Neural progenitor cell (in vitro differentiated cells): Measurements from ENCODE around the gene FKBP1A. TPM values are rescaled to one million over a fixed set of nuclear protein-coding genes. Genes with fewer than 3 reads are reported as not detected.

Experiments used
- DNase-seq: peaks from one replicate; pipeline ENCODE4 v3.0.0-alpha.2; 2016; ENCODE audit warnings: low spot score
- H2AFZ ChIP-seq: fragments of 200-600 bp; sonication (generic); replicated peaks from 2 replicates; pipeline ENCODE4 v1.6.1; 2016; ENCODE audit warnings: antibody characterized with exemption
- H3F3A ChIP-seq: fragments of 200-600 bp; sonication (generic); 2 replicates; pipeline ENCODE4 v1.6.1; 2016; ENCODE audit warnings: antibody characterized with exemption, low read depth
- H3K27ac ChIP-seq: fragments of 200-600 bp; sonication (generic); 2 replicates; pipeline ENCODE4 v1.5.1; 2016; ENCODE audit warnings: mild to moderate bottlenecking
- H3K27me3 ChIP-seq: fragments of 200-600 bp; sonication (generic); 2 replicates; pipeline ENCODE4 v1.6.1; 2016; ENCODE audit warnings: mild to moderate bottlenecking, moderate library complexity
- H3K36me3 ChIP-seq: fragments of 200-600 bp; sonication (generic); 2 replicates; pipeline ENCODE4 v1.5.1; 2016
- H3K4me1 ChIP-seq: fragments of 200-600 bp; sonication (generic); 2 replicates; pipeline ENCODE4 v1.6.1; 2016; ENCODE audit warnings: mixed run types
- H3K4me2 ChIP-seq: fragments of 200-600 bp; sonication (generic); 2 replicates; pipeline ENCODE4 v1.6.1; 2016
- H3K4me3 ChIP-seq: fragments of 200-600 bp; sonication (generic); 2 replicates; pipeline ENCODE4 v1.5.1; 2016
- H3K79me2 ChIP-seq: fragments of 200-600 bp; sonication (generic); 2 replicates; pipeline ENCODE4 v1.6.1; 2016; ENCODE audit warnings: low read depth
- H3K9ac ChIP-seq: fragments of 200-600 bp; sonication (generic); 2 replicates; pipeline ENCODE4 v1.6.1; 2016
- H3K9me3 ChIP-seq: fragments of 200-600 bp; sonication (generic); 2 replicates; pipeline ENCODE4 v1.5.1; 2016; ENCODE audit warnings: low read depth
- H4K20me1 ChIP-seq: fragments of 200-600 bp; sonication (generic); 2 replicates; pipeline ENCODE4 v1.6.1; 2016; ENCODE audit warnings: low read depth
- H3K27ac Mint-ChIP-seq: 3 replicates; pipeline ENCODE4 v1.8.0; 2021; ENCODE audit warnings: mixed read lengths
- H3K27me3 Mint-ChIP-seq: 2 replicates; pipeline ENCODE4 v1.8.0; 2022; ENCODE audit warnings: low read depth, mild to moderate bottlenecking, inconsistent platforms, moderate library complexity, mixed read lengths; ENCODE audit not compliant: insufficient read depth
- H3K36me3 Mint-ChIP-seq: 3 replicates; pipeline ENCODE4 v1.8.0; 2021; ENCODE audit warnings: mixed read lengths
- H3K4me1 Mint-ChIP-seq: 3 replicates; pipeline ENCODE4 v1.8.0; 2021; ENCODE audit warnings: mixed read lengths
- H3K4me3 Mint-ChIP-seq: 3 replicates; pipeline ENCODE4 v1.8.0; 2021; ENCODE audit warnings: mild to moderate bottlenecking, moderate library complexity, mixed read lengths
- H3K9me3 Mint-ChIP-seq: 3 replicates; pipeline ENCODE4 v1.8.0; 2020; ENCODE audit warnings: mixed read lengths
- CTCF ChIP-seq: fragments of 200-600 bp; sonication (generic); IDR thresholded peaks from 2 replicates; pipeline ENCODE4 v1.5.1; 2017; ENCODE audit warnings: antibody characterized with exemption, mild to moderate bottlenecking
- EZH2 ChIP-seq: fragments of 200-600 bp; sonication (generic); IDR thresholded peaks from 2 replicates; pipeline ENCODE4 v1.6.1; 2017; ENCODE audit warnings: antibody characterized with exemption, mild to moderate bottlenecking, moderate library complexity
- EZH2phosphoT487 ChIP-seq: fragments of 200-600 bp; sonication (generic); IDR thresholded peaks from 2 replicates; pipeline ENCODE4 v1.6.1; 2017; ENCODE audit warnings: antibody characterized with exemption
- total RNA-seq: library from RNA; depleted of rRNA; stranded (reverse); fragments of >200 nt; gene quantifications from 2 replicates; pipeline ENCODE4 v1.2.3, GENCODE V29; 2015; ENCODE audit warnings: low replicate concordance

The FKBP1A gene
- total RNA-seq, 1 donor from 2014 or later = 128 TPM

- no peaks in the 10 kb centered on the region for H3K36me3 ChIP-seq
- no peak for TF ChIP-seq EZH2phosphoT487
- H3K4me3 ChIP-seq = no peak overlapping the region
- peaks cover 24% of the 10 kb centered on the region for H3F3A ChIP-seq
- H3K27me3 ChIP-seq = no peaks in the 10 kb centered on the region
- peaks cover 20% of the 10 kb centered on the region for H3K4me1 ChIP-seq
- no peak for DNase-seq
- H3K4me2 ChIP-seq = no peak overlapping the region
- Mint-ChIP-seq H3K4me3 (no peak overlapping the region), H3K9me3 (peaks cover 9% of the 10 kb centered on the region), H3K27me3 (no peaks in the 10 kb centered on the region), H3K4me1 (peaks cover 40% of the 10 kb centered on the region), H3K36me3 (peaks cover 3% of the 10 kb centered on the region), H3K27ac (peak overlapping the region; percentile 72)
- H2AFZ ChIP-seq = no peak overlapping the region
- no peaks in the 10 kb centered on the region for H3K79me2 ChIP-seq
- H3K9ac ChIP-seq = no peak overlapping the region
- H3K27ac ChIP-seq = no peak overlapping the region
- H4K20me1 ChIP-seq = no peaks in the 10 kb centered on the region
- no peaks in the 10 kb centered on the region for H3K9me3 ChIP-seq
Measured at GRCh38 chr20:1426231-1426849, 33.5 kb upstream of the FKBP1A start.

- H3K27me3 Mint-ChIP-seq = no peaks in the 10 kb centered on the region
- Histone ChIP-seq H3K4me1 (peaks cover 20% of the 10 kb centered on the region), H3K79me2 (no peaks in the 10 kb centered on the region), H3K4me2 (no peak overlapping the region), H3K9ac (no peak overlapping the region), H3K4me3 (no peak overlapping the region), H3K9me3 (no peaks in the 10 kb centered on the region), H2AFZ (no peak overlapping the region), H4K20me1 (no peaks in the 10 kb centered on the region), H3K27me3 (no peaks in the 10 kb centered on the region), H3F3A (peaks cover 24% of the 10 kb centered on the region), H3K27ac (no peak overlapping the region), H3K36me3 (no peaks in the 10 kb centered on the region)
- DNase-seq = no peak
- H3K4me3 Mint-ChIP-seq = no peak overlapping the region
- no peak for TF ChIP-seq EZH2
- TF ChIP-seq EZH2phosphoT487 = no peak
- no peak for TF ChIP-seq CTCF
- peaks cover 17% of the 10 kb centered on the region for H3K9me3 Mint-ChIP-seq
- H3K4me1 Mint-ChIP-seq = peaks cover 38% of the 10 kb centered on the region
- no peak overlapping the region for H3K27ac Mint-ChIP-seq
- H3K36me3 Mint-ChIP-seq = no peaks in the 10 kb centered on the region
Measured at GRCh38 chr20:1424336-1424735, 31.5 kb upstream of the FKBP1A start.

GRCh38 chr20:1423625-1424106 is 30.8 kb upstream of the FKBP1A start:
- Histone ChIP-seq H3F3A (peaks cover 23% of the 10 kb centered on the region), H2AFZ (peak overlapping the region; percentile 63), H3K9ac (no peak overlapping the region), H4K20me1 (no peaks in the 10 kb centered on the region), H3K4me1 (peaks cover 20% of the 10 kb centered on the region), H3K9me3 (no peaks in the 10 kb centered on the region), H3K27ac (no peak overlapping the region), H3K27me3 (no peaks in the 10 kb centered on the region), H3K36me3 (no peaks in the 10 kb centered on the region), H3K4me3 (no peak overlapping the region), H3K79me2 (no peaks in the 10 kb centered on the region), H3K4me2 (no peak overlapping the region)
- Mint-ChIP-seq H3K9me3 (peaks cover 15% of the 10 kb centered on the region), H3K4me3 (no peak overlapping the region), H3K36me3 (no peaks in the 10 kb centered on the region), H3K27me3 (no peaks in the 10 kb centered on the region), H3K27ac (no peak overlapping the region), H3K4me1 (peaks cover 35% of the 10 kb centered on the region)
- peak; percentile 89 for DNase-seq
- TF ChIP-seq CTCF (peak; percentile 54), EZH2phosphoT487 (no peak)

GRCh38 chr20:1423206-1423605 is 30.4 kb upstream of the FKBP1A start:
- Mint-ChIP-seq H3K4me1 (peaks cover 33% of the 10 kb centered on the region), H3K27me3 (no peaks in the 10 kb centered on the region), H3K9me3 (peaks cover 15% of the 10 kb centered on the region), H3K27ac (no peak overlapping the region), H3K4me3 (no peak overlapping the region), H3K36me3 (no peaks in the 10 kb centered on the region)
- Histone ChIP-seq H3K36me3 (no peaks in the 10 kb centered on the region), H3K9me3 (no peaks in the 10 kb centered on the region), H2AFZ (peak overlapping the region; percentile 63), H4K20me1 (no peaks in the 10 kb centered on the region), H3K4me1 (peaks cover 20% of the 10 kb centered on the region), H3K27me3 (no peaks in the 10 kb centered on the region), H3K27ac (no peak overlapping the region), H3K4me3 (no peak overlapping the region), H3F3A (peaks cover 20% of the 10 kb centered on the region), H3K4me2 (no peak overlapping the region), H3K79me2 (no peaks in the 10 kb centered on the region), H3K9ac (no peak overlapping the region)
- DNase-seq = no peak
- TF ChIP-seq CTCF (no peak), EZH2phosphoT487 (no peak), EZH2 (no peak)
